Brain pericyte (primary cell): ENCODE measurements around the gene TIAM2.
"Not testable (repeated sequence)": the region's sequence is repeated elsewhere in the genome, so short reads cannot be mapped to it uniquely, and the experiment has no call there.

Source experiments
- DNase-seq: peaks from one replicate; pipeline ENCODE4 v3.0.0-alpha.2; 2012; ENCODE audit warnings: low read depth, low spot score

Gene TIAM2

GRCh38 chr6:155190677-155191076 lies 195.6 kb downstream of the TIAM2 start:
- DNase-seq, result no peak

DNA sequence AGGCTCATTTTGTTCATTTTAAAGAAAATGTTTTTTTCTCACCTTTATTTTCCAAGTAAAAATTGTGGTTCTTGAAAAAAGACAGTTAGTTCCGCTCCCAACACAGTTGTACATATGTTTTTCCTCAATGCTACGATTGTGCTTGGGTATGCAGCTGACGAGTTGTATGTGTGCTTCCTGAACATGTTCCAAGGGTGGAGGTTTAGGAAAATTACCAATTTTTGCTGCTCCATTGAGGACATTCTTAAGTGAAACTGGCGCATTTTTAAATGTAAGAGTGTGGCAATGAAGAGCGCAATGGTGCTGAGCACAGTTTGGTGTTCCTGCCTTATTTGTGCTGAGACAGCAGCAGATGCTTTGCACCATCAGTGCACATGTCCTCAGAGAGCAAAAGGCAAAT lies 198.4 kb downstream of the TIAM2 start:
- no peak for DNase-seq

DNA sequence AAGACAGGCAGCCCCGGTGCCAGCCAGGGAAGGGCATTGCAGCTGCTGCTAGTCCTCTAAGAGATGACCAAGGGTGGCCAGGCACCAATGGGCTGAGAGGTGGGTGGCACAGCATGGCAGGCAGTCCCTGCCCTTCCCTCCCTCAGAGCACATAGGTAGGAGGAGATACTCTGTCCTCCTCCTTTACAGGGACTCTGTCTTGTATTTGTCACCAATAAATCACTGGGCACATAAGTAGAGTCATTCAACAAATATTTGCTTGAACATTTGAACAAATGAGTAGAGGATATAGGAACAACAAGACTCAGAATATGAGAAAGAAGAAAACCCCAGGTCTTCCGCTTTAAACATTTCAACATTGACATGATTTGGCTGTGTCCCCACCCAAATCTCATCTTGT lies 199.3 kb downstream of the TIAM2 start:
- no peak for DNase-seq

DNA sequence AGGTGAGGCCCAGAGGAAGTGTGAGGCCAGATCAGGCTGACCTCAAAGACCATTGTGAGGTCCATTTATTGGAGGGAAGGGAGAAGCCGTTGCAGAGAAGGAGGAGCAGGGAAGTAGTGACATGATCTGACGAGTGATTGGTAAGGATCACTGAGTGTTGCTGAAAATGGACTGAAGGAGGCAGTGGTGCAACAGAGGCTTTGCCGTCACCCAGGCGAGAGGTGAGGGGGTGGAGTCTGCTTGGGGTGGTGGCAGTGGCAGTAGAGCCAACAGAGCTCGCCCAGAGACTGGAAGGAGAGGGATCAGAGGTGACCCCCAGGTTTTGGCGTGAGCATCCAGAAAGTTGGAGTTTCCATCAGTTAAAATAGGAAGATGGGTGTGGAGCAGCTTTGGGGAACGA lies 200.8 kb downstream of the TIAM2 start:
- no peak for DNase-seq

DNA sequence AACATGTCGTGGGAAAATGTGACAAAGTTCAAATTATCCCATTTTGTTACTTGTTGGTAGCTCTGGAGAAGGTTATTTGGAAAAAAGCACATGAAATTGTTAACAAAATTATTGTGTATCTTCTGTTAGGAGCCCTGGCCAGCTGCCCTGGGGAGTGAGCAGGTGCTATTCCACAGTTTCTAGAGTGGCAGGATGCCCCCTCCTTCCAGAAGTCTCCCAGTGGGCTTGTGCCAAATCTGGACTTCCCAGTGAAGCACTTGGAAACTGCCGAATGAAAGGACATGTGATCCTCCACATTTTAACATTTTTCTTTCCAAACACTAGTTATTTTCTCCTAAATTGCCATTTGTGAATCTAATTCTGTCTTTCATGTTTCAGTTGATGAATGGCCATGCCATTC lies 201.8 kb downstream of the TIAM2 start:
- no peak for DNase-seq

- no peak for DNase-seq
Measured at GRCh38 chr6:155197932-155198331, 202.8 kb downstream of the TIAM2 start.

- DNase-seq, result no peak
Measured at GRCh38 chr6:155200012-155200411, 204.9 kb downstream of the TIAM2 start.

DNA sequence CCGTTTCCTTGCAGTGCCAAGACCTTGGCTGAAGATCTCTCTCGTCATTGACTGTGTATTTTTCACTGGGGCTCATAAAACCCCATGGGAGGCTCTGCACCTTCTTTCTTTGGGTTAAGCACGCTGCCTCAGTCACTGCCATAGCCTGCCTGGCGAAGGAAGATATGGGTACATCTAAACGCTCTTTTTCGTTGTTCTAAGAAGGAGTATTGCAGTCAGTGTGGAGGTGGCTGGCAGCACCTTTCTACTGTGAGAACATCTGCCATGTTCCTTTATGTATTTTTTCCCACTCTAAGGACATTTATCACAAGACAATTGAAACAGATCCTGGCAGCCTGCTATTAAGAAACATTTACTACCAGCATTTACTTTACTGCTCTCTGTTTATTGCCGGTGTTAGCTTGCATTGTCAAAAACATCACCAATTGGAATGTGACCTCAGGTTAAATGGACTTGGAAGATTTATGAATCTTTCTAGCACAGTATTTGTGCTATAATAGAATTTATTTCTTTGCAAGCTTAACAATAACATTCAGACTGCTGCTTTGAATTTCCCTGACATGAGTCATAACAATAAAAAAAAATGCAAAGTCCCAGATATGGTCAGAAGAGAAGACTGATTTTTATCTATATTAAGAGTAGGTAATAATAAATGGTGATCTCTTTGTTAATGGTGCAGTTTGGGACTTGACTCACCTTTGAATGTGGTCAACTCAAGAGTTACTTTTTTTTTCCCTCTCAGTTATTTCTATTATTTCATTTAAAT lies 206.5 kb downstream of the TIAM2 start:
- no peak for DNase-seq

GRCh38 chr6:155207223-155207622 lies 212.1 kb downstream of the TIAM2 start:
- DNase-seq, result no peak

DNA sequence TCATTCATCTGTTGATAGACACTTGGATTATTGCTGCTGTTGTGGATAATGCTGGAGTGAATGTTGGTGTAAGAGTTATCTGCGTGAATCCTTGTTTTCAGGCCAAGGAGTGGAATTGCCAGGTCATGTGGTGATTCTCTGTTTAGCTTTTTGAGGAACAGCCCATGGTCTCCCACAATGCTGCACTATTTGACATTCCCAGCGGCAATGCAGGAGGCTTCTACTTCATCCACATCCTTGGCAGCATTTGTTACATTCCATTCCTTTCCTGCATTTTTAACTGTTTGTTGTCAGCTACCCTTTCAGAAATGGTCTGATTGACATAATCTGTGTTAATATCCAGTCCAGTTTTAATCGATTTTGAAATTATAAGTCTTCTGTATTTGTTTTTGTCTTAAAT lies 217.0 kb downstream of the TIAM2 start:
- no peak for DNase-seq

- no peak for DNase-seq
Measured at GRCh38 chr6:155212616-155213380, 217.7 kb downstream of the TIAM2 start.

DNA sequence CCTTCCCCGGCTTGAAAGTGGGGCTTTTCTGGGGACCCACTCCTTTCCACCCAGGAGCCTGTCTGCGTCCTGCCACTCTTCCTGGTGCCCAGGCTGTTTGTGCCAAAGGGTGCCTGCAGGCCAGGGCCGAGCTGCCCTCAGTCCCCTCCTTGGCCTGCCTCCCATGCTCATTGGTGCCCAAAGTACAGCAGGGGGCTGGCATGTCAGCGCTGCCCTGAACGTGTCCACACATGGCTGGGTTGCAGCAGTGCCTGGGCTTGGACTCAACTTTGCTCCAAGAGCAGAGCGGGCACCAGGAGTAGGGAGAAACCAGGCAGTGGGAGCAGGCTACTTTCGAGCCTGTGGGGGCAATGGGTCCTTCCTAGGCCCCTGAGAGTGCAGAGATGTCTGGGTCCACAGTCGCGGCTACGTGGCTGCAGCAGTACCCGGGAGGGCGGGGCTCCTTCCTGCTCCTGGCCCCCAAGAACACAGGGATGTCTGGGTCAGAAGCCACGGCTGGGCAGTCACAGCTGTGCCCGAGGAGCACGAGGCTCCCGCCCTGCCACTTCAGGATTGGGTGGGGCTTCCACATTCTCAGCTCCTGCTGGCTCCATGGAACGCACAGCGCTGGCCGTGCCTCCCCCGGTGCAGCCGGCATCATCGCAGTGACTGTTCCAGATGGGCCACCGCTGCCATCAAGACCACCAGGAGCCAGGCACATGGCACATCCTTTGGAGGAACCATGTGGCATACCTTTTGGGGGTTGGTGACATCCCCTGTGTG lies 218.7 kb downstream of the TIAM2 start:
- DNase-seq, result no peak

- DNase-seq, result no peak
Measured at GRCh38 chr6:155215906-155216305, 220.8 kb downstream of the TIAM2 start.

- no peak for DNase-seq
Measured at GRCh38 chr6:155216312-155217046, 221.4 kb downstream of the TIAM2 start.

GRCh38 chr6:155218711-155219110 lies 223.6 kb downstream of the TIAM2 start:
- not testable (repeated sequence) for DNase-seq

DNA sequence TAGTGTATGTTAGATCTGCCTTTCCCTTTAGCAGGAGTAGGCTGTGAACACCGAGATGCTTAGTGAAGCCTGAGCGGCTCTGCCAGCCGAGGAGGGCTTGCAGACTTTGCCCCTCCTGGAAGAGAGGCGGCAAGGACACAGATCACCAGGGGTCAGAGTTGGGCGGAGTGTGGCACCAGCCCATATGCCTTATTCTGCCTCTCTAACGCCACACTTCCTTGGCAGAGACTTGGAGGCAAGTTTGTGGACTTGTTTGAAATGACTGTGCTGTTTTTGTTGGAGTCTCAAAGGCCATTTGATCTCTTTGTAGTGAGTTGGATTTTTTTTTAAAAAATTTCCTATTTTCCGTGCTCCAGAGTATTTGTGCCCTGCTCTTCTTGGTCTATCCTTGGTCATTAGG lies 224.2 kb downstream of the TIAM2 start:
- no peak for DNase-seq

DNA sequence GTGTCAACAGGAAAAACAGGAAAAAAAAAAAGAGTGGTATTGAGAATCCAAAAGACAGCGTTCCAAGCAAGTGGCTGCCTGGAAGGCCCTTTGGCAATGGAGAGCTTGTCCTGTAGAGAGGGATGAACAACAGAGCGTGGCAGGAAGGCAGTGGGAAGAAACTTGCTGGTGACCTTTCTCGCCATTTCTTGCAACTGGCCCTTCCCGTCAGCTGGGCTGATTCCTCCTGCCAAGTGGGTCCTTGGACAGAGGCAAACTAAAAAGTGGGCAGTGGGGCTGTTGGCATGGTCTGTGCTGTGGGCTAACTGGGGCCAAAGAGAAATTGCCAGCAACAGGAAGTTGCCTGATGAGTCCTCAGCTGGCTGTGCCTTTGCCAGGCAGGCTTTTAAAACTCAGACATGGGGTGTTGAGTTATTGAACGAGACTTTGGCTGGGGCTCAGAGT lies 224.8 kb downstream of the TIAM2 start:
- no peak for DNase-seq

DNA sequence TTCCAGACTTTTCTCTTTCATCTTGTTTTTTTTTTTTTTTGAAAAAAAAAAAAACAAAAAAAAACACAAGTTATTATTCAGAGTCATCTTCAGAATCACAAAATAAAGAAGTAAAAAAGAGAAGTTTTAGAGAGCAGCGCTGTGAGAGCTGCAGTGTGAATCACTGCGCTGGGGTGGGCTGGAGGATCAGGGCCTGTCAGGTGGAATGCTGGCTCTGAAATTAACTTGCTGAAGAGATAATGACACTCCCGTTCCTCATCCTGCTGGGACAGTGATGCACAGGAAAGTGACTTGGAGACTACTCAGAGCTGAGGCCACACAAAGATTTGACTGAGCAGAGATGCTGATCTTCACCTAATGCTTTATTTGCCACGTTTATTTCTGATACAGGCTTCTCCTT lies 226.0 kb downstream of the TIAM2 start:
- DNase-seq, result no peak

GRCh38 chr6:155222506-155222905 lies 227.4 kb downstream of the TIAM2 start:
- DNase-seq, result no peak

DNA sequence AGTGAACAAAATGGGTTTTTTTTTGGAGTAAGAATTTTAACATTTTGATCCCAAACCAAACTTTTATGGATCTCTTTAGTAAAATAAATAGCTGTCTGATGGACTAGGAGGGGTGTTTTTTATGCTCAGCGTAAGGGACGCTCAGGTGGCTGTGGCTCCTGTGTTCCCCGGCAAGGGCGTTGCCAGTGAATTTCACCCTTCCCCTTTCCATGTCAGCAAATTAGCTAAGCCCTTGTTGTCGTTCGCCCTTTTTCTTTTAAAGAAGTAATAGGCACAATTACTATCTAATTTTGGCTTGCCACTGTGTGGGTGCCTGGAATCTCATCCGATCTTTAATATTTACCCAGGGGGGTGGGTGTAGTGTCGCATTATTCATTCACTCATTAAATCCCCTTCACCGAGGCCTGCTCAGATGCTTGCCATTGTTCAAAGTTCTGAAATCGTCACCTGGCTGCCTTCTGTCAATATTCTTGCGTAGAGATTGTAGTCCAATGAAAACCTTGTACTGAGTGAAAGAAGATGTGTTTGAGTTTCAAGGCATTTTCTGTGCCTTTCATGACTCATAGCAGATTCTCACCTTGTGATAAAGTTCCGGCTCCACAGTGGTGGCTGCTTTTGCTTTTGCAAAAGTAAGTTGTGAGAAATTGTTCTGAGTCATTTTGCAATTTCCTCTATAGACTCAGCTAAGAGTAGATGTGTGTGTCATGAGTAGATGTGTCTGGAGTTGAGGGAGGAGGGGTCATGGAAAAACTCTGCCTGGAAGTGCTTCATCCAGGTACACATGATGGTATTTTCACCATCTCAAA lies 228.7 kb downstream of the TIAM2 start:
- no peak for DNase-seq

DNA sequence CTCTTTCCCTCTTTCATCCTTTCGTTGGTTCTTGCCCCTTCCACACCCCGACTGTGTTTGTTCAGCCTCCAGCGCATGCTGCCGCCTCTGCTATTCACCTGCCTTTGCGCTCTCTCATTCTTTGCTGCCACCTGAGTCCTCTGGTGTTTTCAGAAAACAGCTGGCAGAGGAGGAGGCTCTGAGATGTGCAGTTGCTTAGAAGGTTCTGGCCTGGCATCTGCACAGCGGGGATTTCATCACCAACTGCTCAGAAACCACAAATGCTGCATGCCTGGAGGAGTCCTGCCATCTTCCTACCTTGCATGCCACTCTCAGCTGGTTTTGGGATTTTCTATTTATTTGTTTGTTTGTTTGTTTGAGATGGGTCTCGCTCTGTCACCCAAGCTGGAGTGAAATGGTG lies 229.5 kb downstream of the TIAM2 start:
- DNase-seq, result no peak
